ENCODE data around the gene SEC62.

- TF ChIP-seq EZH2 (IDR thresholded peaks at IDR 0.05) (no peak), POLR2AphosphoS5 (IDR thresholded peaks at IDR 0.05; ENCODE audit: borderline replicate concordance, low read depth, low read length) (no peak)
These were observed 4.9 kb downstream of the SEC62 start for GRCh38 chr3:169971522-169971921.
